Inferior parietal cortex (tissue), 1 donor: ENCODE results near the gene SLC35B2.
A peak's percentile ranks its signal among the peaks of the same experiment; 100 is the strongest.

ENCODE experiments used
- DNase-seq: peaks from one replicate; pipeline ENCODE4 v3.0.0-alpha.2; 2016; ENCODE audit errors: extremely low spot score

SLC35B2 gene

DNA sequence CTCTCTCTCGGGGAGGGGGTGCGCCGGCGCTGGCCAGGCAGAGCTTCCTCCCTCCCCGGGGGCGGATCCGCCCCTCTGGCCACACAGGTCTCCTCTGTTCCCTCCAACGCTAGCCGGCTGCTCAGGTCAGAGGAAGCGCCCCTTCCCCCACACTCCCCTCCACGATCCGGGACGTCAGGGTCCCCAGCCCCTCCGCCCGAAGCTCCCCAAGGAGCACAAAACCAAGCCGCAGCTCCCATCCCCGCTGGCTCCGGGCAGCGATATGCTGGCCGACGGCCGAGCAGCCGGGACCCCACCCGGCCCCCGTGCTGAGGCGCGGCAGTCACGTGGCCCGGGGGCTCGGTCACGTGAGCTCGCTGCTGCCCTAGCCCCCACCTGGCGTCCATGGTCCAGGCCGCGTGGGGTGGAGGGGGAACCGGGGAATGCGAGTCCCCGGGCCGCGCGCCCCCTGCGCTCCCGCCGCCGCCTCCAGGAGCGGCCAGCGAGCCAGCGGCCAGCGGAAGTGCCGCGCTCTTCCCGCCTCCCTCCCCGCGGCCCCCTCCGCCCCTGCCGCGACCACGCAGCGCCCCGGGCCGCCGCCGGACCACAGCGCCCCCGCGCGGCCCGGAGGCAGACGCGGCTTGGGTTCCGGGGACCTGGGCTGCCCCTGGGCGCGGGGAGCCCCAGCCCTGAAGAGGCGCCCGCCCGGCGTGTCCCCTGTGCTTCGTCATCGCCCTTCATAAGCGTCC lies at the start of gene SLC35B2:
SLC35B2 (minus strand) TSS at position 504 of the 728 bp plus-strand sequence; CDS start at position 386, 118 bp downstream.
- peak; percentile 76 for DNase-seq

DNA sequence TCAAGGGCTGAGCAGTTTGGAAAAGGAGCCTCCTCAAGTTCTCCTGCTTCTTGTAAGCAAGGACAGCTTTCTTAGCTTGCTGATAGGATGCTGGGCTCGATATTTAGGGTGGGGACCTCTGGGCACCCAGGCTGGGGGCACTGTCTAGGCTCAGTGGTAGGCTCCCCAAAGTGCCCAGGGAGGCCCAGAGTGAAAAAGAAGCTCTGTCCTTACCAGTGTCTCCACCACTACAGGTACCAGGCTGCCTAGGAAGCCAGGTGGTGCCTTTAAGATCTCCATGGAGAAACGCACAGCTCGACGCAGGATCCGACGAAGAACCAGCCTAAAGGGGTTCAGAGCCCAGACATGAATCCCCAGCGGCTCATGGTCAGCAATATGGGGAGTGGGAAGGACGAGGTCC lies 49.4 kb upstream of the SLC35B2 start:
- no peak for DNase-seq

DNA sequence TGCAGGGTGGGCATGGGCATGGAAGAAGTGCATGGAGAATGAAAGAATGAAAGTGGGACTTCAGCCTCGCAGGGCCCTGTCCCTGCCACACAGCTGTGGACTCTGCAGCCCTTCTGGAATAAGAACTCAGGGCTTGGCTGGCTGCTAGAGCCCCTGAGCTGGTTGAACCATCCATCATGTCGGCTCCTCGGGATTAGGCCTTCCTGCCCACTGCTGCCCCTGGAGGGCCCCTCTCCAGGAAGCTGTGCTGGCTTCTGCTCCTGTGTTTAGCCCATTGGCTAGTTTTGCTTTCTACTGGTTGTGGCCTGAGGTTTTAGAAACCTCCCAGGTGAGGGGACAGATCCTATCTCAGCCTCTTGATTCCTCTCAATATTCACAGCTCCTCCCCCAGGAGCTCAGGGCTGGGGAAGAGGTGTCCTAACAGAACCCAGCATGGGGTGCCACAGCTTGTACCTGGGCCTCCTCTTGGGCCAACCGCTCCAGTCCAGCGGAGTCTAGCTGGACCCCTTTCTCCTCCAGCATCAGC lies 47.9 kb upstream of the SLC35B2 start:
- DNase-seq, result no peak

DNA sequence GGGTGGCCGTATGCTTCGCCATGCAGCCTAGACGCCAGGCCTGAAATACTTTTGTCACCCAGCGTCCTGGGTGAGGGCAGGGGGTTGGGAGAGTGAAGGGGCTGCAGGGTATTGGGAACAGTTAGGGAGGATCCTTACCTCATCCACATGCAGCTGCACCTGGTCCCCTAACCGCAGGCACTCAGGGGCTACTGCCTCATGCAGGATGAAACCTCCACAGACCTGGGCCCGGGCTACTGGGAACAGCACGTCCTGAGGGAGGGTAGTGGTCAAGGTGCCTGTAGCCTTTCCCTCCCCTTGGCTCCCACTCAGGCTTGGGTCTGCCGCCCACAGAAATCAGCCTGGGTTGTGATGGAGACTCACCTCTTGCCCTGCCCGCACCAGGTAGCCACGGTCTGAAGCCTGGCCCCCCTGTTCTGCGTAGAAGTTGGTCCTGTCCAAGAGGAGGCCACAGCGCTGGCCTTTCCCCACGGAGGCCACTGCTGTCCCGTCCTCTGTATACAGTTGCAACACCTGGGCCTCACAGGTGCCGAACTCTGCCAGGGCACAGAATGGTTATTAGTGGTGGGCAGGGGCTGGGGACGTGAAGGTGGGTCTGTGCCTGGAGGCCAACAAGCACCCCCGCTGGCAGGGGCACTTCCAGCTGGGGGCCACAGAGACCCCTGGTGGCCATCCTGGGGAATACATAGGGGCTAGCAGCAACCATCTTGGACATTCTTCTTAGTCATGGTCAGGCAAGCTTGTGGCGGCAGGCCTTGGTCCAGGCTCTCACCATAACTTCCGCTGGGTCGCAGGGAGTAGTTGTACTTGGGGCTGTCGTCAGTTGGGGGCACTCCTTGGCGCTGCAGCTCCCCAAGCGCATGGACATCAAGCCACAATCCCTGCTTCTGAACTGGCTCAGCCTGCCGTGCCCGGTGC lies 47.2 kb upstream of the SLC35B2 start:
- no peak for DNase-seq

GRCh38 chr6:44303842-44304241 lies 46.5 kb upstream of the SLC35B2 start:
- DNase-seq, result no peak

GRCh38 chr6:44302856-44303255 lies 45.5 kb upstream of the SLC35B2 start:
- no peak for DNase-seq

DNA sequence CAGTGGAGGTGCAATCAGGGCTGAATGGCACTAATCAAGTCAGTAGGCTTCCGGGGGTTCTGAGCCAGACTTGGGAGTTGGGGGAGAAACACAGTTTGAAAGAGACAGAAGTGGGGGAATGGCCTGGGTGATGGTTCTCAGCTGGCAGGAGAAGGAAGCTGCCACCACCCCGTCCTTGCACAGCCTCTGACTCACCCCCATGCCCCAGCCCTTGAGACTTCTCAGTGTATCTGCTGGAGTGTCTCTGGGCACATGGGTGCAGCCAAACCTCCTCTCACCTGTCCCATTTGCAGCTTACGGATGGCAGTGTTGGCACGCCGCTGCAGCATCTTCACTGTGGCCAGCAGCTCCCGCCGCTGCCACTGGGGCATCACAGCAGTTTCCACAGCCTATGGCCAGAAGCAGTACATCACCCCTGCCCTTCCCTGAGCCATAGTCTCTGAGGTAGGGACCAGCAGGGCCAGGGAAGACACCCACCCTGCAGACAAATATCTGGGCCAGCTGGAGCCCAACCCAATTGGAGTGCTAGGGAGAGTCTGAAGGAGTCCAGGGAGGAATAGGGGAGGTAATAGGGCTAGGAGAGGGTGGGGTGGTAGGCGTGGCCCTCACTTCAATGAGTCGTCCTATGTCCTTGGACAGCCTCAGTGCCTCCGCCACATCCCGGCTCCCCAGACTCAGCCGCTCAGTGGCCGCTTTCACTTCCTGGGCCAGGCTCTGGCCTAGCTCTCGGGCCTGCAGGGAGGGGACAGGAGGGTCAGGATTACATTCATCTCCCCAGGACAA lies 44.6 kb upstream of the SLC35B2 start:
- no peak for DNase-seq

DNA sequence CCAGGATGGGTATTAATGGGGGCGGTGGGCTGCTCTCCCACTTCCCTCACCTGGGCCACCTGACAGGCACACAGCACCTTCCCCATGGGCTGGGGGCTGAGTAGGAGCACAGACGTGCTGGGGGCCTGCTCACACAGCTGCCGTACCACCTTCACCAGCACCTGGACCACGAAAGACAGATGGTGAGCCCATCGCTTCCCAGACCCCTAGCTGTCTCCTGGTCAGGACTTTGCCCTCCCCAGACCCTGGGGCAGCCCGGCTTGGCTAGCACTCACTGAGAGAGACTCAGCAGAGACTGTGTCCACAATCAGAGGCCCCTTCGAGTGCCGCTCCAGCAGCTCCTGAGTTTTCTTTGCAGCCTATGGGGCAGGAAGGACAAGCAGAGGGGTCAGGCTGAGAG lies 43.8 kb upstream of the SLC35B2 start:
- DNase-seq, result no peak

GRCh38 chr6:44300292-44300823 lies 43.0 kb upstream of the SLC35B2 start:
- DNase-seq, result no peak

DNA sequence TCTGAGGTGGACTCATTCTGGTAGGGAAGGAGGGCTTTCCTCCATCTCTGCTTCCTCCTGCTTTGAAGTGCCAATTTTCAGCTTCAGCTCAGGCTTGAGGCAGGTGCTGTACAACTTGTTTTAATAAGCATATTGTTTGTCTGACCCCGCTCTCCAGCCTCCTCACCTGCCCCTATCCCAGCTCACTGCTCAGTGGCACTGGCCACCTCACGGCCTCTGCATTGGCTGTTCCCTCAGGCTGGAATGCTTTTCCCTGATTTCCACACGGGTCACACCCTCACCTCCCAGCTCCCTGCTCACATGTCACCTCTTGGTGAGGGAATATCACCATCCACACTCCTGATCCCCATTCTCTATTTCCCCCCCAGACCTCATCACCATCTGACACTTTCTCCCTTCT lies 41.5 kb upstream of the SLC35B2 start:
- no peak for DNase-seq

- no peak for DNase-seq
Observed at GRCh38 chr6:44298055-44298803, 40.9 kb upstream of the SLC35B2 start.

- peak; percentile 53 for DNase-seq
Observed at GRCh38 chr6:44297063-44298038, 40.0 kb upstream of the SLC35B2 start.

DNA sequence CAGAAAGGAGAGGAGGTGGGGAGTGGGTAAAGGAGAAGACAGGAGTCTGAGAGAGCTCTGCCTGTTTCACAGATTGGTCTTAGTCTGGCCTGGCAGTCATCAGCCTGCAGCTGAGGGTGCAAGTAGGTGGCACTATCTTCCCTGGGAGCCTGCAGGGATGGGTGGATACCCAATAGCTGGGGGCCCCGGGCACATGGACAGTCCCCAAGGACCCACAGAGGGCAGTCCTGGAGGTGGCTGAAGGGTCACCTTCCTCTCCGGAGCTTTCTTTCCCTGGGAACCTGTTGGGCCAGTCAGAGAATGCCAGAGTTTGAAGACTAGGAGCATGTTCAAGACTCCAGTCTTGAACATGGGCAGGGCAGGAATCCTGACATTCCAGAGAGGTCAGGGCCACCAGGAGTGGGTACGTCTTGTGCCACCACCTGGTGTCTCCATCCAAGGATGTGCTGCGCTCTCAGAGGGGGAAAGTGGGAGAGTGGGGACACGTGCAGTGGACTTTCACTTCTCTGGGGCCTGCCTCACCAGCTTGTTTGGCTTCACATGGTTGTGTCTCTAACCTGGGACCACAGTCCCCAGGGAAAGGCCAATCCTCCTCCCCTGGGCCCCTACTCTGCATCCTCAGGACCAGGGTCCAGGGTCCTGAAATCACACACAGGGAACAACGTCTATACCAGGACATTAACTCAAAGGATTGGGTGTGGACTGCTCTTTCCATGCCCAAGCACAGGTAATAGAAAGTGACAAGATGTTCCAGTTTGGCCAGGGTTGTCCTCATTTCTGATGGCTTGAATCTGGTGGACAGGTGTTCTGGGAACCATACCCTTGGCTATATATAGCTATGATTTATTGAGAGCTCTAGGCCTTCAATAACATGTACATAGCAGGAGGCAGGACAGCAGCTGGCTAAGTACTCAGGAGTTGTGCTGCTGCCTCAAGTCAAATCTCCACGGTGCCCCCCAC lies 37.8 kb upstream of the SLC35B2 start:
- DNase-seq, result no peak

GRCh38 chr6:44292661-44293365 lies 35.5 kb upstream of the SLC35B2 start:
- no peak for DNase-seq

DNA sequence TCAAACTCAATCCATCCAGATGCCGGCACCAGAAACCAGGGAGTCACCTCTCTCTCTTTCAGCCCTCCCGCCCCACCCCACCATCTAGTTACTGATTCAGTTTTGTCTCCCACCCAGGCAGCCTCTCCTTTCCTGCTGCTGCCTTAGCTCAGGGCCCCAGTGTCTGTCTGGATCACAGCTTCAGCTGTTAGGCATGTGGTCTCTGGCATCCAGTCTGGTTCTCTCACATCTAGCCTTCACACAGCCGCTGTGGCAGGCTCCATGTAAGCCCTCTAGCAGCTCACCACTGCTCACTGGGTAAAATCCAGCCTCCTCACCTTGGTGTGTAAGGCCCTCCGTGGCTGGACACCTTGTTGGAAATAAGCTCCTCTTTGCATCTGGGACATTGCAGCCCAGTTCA lies 34.5 kb upstream of the SLC35B2 start:
- DNase-seq, result no peak

DNA sequence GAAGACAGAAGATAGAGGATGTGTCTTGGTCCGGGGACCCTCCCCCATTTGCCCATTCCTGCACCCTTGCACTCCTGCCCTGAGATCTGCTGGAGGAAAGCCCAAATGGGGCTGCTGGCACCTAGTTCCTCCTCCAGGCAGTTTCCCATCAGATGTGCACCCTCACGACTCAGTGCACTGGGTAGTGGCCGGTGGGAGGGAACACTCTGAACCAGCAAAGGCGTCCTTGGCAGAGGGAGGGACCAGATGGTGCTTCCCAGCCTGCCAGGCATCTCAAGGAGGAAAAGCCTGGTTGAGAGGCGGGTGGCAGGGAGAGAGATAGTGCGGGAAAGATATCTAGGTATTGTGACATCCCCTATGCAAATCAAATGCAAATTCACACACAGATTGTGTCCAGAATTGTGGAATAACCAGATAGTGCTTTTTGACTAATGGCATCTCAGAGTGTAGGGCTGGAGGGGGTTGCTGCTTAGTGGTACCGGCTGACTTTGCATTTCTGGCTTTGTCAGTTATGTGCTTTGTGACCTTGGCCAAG lies 32.5 kb upstream of the SLC35B2 start:
- no peak for DNase-seq

GRCh38 chr6:44286747-44287146 lies 29.4 kb upstream of the SLC35B2 start:
- DNase-seq, result no peak

GRCh38 chr6:44286285-44286565 lies 28.9 kb upstream of the SLC35B2 start:
- no peak for DNase-seq
